Cardiac fibroblast (primary cell): ENCODE data around the gene ARID4A.

Experiments
- DNase-seq, 2 donors: peaks; one replicate each; pipeline versions ENCODE4 v3.0.0 to v3.0.0-alpha.2; 2010; ENCODE audit warnings: low read depth in 2 of 2
- H3K4me3 ChIP-seq, 2 donors: replicated peaks in 1 of 2; 1 replicate in 1 of 2; 2 replicates in 1 of 2; pipeline ENCODE4 v1.5.1; 2011; ENCODE audit warnings: low read depth in 2 of 2, low read length in 2 of 2, mild to moderate bottlenecking in 2 of 2, moderate library complexity in 1 of 2
- TF ChIP-seq, protein P1 (sequence below): IDR thresholded peaks from one replicate; pipeline ENCODE4 v1.5.1; 2011; ENCODE audit warnings: low read depth, mild to moderate bottlenecking, low read length, inconsistent platforms

Gene ARID4A

DNA sequence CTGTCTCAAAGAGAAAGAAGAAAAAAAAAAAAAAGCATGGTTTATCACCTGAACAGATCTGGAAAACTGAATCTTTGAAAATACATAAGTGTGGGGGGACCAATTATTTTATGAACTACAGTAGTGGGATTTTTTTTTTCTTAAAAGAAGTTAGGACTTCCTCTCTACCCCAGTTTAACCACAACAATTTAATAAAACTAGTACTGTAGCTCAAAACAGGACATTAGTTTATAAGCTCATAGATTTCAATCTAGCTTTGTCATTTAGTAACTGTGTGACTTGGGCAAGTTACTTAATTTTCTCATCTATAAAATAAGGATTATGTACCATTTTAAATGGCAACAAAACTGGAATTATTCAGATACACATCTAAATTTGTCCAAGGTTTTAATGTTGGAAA lies 23.5 kb upstream of the ARID4A start:
- TF ChIP-seq, protein P1, sequence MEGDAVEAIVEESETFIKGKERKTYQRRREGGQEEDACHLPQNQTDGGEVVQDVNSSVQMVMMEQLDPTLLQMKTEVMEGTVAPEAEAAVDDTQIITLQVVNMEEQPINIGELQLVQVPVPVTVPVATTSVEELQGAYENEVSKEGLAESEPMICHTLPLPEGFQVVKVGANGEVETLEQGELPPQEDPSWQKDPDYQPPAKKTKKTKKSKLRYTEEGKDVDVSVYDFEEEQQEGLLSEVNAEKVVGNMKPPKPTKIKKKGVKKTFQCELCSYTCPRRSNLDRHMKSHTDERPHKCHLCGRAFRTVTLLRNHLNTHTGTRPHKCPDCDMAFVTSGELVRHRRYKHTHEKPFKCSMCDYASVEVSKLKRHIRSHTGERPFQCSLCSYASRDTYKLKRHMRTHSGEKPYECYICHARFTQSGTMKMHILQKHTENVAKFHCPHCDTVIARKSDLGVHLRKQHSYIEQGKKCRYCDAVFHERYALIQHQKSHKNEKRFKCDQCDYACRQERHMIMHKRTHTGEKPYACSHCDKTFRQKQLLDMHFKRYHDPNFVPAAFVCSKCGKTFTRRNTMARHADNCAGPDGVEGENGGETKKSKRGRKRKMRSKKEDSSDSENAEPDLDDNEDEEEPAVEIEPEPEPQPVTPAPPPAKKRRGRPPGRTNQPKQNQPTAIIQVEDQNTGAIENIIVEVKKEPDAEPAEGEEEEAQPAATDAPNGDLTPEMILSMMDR = no peak
- no peak overlapping the region for H3K4me3 ChIP-seq

GRCh38 chr14:58275527-58276190 lies 22.7 kb upstream of the ARID4A start:
- TF ChIP-seq, protein P1 = no peak
- DNase-seq = no peak
- no peak overlapping the region for H3K4me3 ChIP-seq

More for the DNA sequence above, 23.5 kb upstream of the ARID4A start:
- DNase-seq = no peak

DNA sequence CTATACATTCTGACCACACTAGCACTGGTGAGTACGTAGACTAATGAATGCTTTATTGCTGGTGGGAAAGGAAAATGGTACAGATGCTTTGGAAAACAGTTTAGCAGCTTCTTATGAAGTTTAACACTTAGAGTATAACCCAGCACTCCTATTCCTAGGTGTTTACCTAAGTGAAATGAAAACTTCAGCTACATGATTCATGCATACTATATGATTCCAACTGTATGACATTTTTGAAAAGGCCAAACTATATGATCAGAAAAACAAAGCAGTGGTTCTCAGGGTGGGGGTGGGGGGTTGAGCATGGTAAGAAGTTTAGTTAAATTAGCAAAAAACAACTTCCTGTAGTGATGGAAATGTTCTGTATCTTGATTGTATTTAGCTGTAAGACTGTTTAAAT lies 22.1 kb upstream of the ARID4A start:
- TF ChIP-seq, protein P1 = no peak
- no peak for DNase-seq
- no peak overlapping the region for H3K4me3 ChIP-seq

GRCh38 chr14:58278177-58278576 lies 20.2 kb upstream of the ARID4A start:
- no peak for DNase-seq
- no peak overlapping the region for H3K4me3 ChIP-seq
- TF ChIP-seq, protein P1 = no peak

GRCh38 chr14:58280954-58281787 lies 17.2 kb upstream of the ARID4A start:
- H3K4me3 ChIP-seq = no peak overlapping the region
- TF ChIP-seq, protein P1 = no peak
- DNase-seq = peak; percentile 96

DNA sequence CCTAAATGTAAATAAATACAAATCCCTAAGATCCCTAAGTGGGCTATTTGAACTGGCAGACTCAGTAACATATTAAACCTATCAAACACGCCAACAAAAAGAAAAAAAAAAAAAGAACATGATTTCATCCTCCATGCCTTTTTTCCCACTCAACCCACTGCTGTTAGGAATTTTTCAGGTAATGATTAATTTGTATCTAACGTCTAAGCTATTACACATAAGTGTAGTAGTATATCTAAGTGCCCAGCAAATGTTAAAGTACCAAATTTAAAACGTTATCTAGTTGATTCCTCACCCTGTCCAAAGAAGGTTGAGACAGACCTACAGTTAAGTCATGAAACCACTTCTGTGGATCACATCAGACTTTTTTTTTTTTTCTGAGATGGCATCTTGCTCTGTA lies 16.4 kb upstream of the ARID4A start:
- TF ChIP-seq, protein P1 = no peak
- H3K4me3 ChIP-seq = no peak overlapping the region
- DNase-seq = no peak
